ENCODE data around the gene RFC5. TPM values are rescaled to one million over a fixed set of nuclear protein-coding genes. Genes with fewer than 3 reads are reported as not detected.

The RFC5 gene
- total RNA-seq, 1 experiment from 2014 or later = 78.6 TPM

- BruUV-seq (replicated peaks) = TSS peak; percentile 41
- no peak overlapping the region for H3K4me2 ChIP-seq (ENCODE audit: low read length)
These were observed 16.8 kb downstream of the RFC5 start for GRCh38 chr12:118033323-118033722.

More at GRCh38 chr12:118033323-118033722, 16.8 kb downstream of the RFC5 start:
- no peak for TF ChIP-seq EZH2 (IDR thresholded peaks at IDR 0.05)
- TF ChIP-seq REST (IDR thresholded peaks at IDR 0.05; ENCODE audit: low read depth) = no peak
- TF ChIP-seq RAD21 (IDR thresholded peaks at IDR 0.05; ENCODE audit: low read depth) = no peak
- TF ChIP-seq CTCF (IDR thresholded peaks at IDR 0.05 in 2 of 3, conservative IDR thresholded peaks at IDR 0.05 in 1 of 3; ENCODE audit: borderline replicate concordance in 1 of 3, insufficient read depth in 1 of 3, low read depth in 2 of 3, low read length in 2 of 3) = no peak
- no peak for TF ChIP-seq ATF3 (IDR thresholded peaks at IDR 0.05)
- TF ChIP-seq, protein P1, sequence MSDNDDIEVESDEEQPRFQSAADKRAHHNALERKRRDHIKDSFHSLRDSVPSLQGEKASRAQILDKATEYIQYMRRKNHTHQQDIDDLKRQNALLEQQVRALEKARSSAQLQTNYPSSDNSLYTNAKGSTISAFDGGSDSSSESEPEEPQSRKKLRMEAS (IDR thresholded peaks at IDR 0.05) = no peak
- no peak for TF ChIP-seq ELF1 (IDR thresholded peaks at IDR 0.05; ENCODE audit: borderline replicate concordance, low read depth)
- no peak for TF ChIP-seq ZFX (IDR thresholded peaks at IDR 0.05)
- no peak for TF ChIP-seq EZH2phosphoT487 (IDR thresholded peaks at IDR 0.05; ENCODE audit: borderline replicate concordance)
- no peak for TF ChIP-seq POLR2AphosphoS5 (IDR thresholded peaks at IDR 0.05; ENCODE audit: low read depth, low read length)
- Histone ChIP-seq H3K36me3 (ENCODE audit: control insufficient read depth in 1 of 2, insufficient read depth in 2 of 2, low read length in 2 of 2) (peaks cover 47 to 51% of the 10 kb centered on the region in 2 experiments; a peak in 3 of 4 replicates), H3K79me2 (ENCODE audit: insufficient read depth, low read length) (no peaks in the 10 kb centered on the region; the same call in 1 of the 2 replicates), H3K9me3 (ENCODE audit: control insufficient read depth in 1 of 2, insufficient read depth in 1 of 2, low read depth in 1 of 2, low read length in 2 of 2) (no peaks in the 10 kb centered on the region), H3K4me1 (ENCODE audit: control insufficient read depth in 1 of 2, insufficient read depth in 2 of 2, low read length in 2 of 2) (peaks cover 0 to 21% of the 10 kb centered on the region in 2 experiments; a peak in 3 of 4 replicates), H2AFZ (ENCODE audit: low read depth, low read length, poor library complexity, severe bottlenecking) (no peak overlapping the region), H3K9me2 (ENCODE audit: insufficient read depth) (no peaks in the 10 kb centered on the region), H3K27me3 (ENCODE audit: insufficient read depth, low read length) (no peaks in the 10 kb centered on the region), H3K27ac (ENCODE audit: low read depth, low read length) (no peak overlapping the region; the same call in 1 of the 2 replicates), H3K9ac (ENCODE audit: low read length) (no peak overlapping the region), H3K4me3 (replicated peaks in 1 of 2; ENCODE audit: low read depth in 1 of 2, low read length in 2 of 2) (no peak overlapping the region), H4K20me1 (ENCODE audit: insufficient read depth) (no peaks in the 10 kb centered on the region)
- intact Hi-C loops (cut with micrococcal nuclease) = no loop called here
- ChIA-PET RAD21 (ENCODE audit: low non-redundant PET in 1 of 2, low total read pairs in 2 of 2, uncharacterized antibody in 2 of 2, unreplicated experiment in 2 of 2) (interaction anchor here in 1 of 2 experiments (0.7 kb wide), 1 partner anchor 15 kb away, joined by 3 read pairs; no protein-coding TSS in a partner anchor), CTCF (interaction anchor here (1.0 to 1.3 kb wide), 3 partner anchors 17 to 345 kb away, joined by 3 to 4 read pairs (median 3); partner anchors contain the start of gene RFC5), POLR2A (interaction anchor here (1.6 to 1.7 kb wide), 2 partner anchors 17 to 158 kb away, joined by 4 read pairs; partner anchors contain the start of gene RFC5)
- DNase-seq (ENCODE audit: low read depth, low spot score) = no peak
- no peak for ATAC-seq
